Measurements from ENCODE around the gene LSMEM2. TPM values are rescaled to one million over a fixed set of nuclear protein-coding genes. Genes with fewer than 3 reads are reported as not detected.

Gene LSMEM2
- total and polyA plus RNA-seq, 8 donors = 0.15 to 0.61 (median 0.41) TPM; not detected in 1

- ATAC-seq (no peak), DNase-seq (no peak)
- no peak for TF ChIP-seq CTCF (IDR thresholded peaks at IDR 0.05)
- H3K36me3 ChIP-seq = peaks cover 0 to 5% of the 10 kb centered on the region in 2 donors
- intact Hi-C loops (cut with DNase I) = no loop called here
- H3K27me3 ChIP-seq = no peaks in the 10 kb centered on the region
- peak overlapping the region; percentile 12 to 68 for H3K4me3 ChIP-seq
- no peaks in the 10 kb centered on the region for H3K9me3 ChIP-seq
- peak overlapping the region; percentile 92 to 95 for H3K27ac ChIP-seq
- H3K4me1 ChIP-seq = peaks cover 36 to 58% of the 10 kb centered on the region in 2 donors
These were observed 20.7 kb downstream of the LSMEM2 start for GRCh38 chr3:50299638-50299928.

- H3K4me1 ChIP-seq = peaks cover 36 to 58% of the 10 kb centered on the region in 2 donors
- H3K4me3 ChIP-seq = peak overlapping the region; percentile 12 to 68
- TF ChIP-seq CTCF (IDR thresholded peaks at IDR 0.05) = peak in 1 of 2 donors; percentile 4
- intact Hi-C loops (cut with DNase I) = no loop called here
- H3K36me3 ChIP-seq = peaks cover 0 to 5% of the 10 kb centered on the region in 2 donors
- ATAC-seq (peak; percentile 6), DNase-seq (peak in 1 of 4 donors; percentile 83)
- H3K9me3 ChIP-seq = no peaks in the 10 kb centered on the region
- no peaks in the 10 kb centered on the region for H3K27me3 ChIP-seq
- peak overlapping the region; percentile 92 to 95 for H3K27ac ChIP-seq
These were observed 21.2 kb downstream of the LSMEM2 start for GRCh38 chr3:50299929-50300680.

GRCh38 chr3:50300681-50301254 lies 21.9 kb downstream of the LSMEM2 start:
- H3K36me3 ChIP-seq = peaks cover 0 to 5% of the 10 kb centered on the region in 2 donors
- H3K4me1 ChIP-seq = peaks cover 36 to 58% of the 10 kb centered on the region in 2 donors
- H3K9me3 ChIP-seq = no peaks in the 10 kb centered on the region
- no peaks in the 10 kb centered on the region for H3K27me3 ChIP-seq
- no peak for ATAC-seq
- DNase-seq = no peak
- peak overlapping the region; percentile 92 to 95 for H3K27ac ChIP-seq
- intact Hi-C loops (cut with DNase I) = no loop called here
- no peak for TF ChIP-seq CTCF (IDR thresholded peaks at IDR 0.05)
- H3K4me3 ChIP-seq = peak overlapping the region in 1 of 2 donors; percentile 68

- Histone ChIP-seq H3K4me3 (peak overlapping the region; percentile 19 to 68), H3K27ac (peak overlapping the region; percentile 83 to 92), H3K36me3 (no peaks in the 10 kb centered on the region), H3K9me3 (no peaks in the 10 kb centered on the region), H3K27me3 (no peaks in the 10 kb centered on the region), H3K4me1 (peaks cover 36 to 58% of the 10 kb centered on the region in 2 donors)
- no peak for TF ChIP-seq CTCF (IDR thresholded peaks at IDR 0.05)
- intact Hi-C loops (cut with DNase I) = no loop called here
- ATAC-seq (no peak), DNase-seq (peak in 1 of 4 donors; percentile 76)
These were observed 23.5 kb downstream of the LSMEM2 start for GRCh38 chr3:50302095-50303012.
